NCI-H2196 (cell line): Measurements from ENCODE around the gene PRELID2.
"Not testable (repeated sequence)": the region's sequence is repeated elsewhere in the genome, so short reads cannot be mapped to it uniquely, and the experiment has no call there.

Source experiments
- DNase-seq: peaks from one replicate; lab custom pipeline; 2025; ENCODE audit not compliant: unreplicated experiment; lab: John Stamatoyannopoulos, UW

The PRELID2 gene

DNA sequence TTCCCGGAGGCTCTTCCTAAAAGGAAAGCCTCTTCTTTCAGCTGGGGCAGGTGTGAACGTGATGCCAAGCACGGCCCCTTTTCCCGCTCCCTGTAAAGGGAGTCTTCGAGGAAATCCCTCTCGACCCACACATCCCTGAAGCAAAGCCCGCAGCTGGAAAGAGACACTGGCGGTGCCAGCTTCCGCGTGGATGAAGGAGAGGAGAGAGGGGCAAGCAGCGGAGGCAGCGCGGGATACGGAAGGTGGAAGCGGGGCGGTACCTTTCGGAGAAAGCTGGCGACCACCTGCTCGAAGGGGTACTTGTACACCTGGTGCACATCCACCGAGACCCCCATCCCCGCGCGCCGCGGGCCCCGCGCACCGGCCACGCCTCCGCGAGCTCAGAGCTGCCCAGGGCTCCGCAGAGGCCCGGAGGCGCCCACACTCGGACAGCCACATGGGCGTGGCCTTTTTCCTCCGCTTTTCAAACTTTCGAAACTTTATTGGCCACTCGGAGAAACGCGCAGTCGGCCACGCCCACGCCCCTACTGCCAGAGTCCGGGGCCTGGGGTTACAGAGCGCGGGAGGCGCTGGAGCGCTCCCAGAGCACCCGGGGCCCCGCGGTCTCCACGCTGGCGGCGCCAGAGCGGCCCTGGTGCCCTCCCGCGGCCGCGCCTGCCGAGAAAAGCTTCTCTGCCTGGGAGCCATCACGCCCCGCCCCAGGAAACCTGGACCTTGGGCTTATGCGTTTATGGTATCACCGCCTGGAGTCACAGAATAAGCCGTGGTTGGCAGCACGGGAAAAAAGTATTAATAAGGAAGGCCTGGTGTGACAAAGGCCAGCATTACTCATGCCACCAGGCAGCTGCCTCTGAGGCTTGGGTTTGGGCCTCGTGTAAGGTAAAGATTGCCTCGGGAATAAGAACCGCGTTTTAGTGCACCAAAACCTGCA, at the start of gene PRELID2:
Gene PRELID2, minus strand, starts transcription at position 426 of the 931 bp plus-strand sequence. Its CDS starts 91 bp downstream, at position 335.
- peak; percentile 86 for DNase-seq

DNA sequence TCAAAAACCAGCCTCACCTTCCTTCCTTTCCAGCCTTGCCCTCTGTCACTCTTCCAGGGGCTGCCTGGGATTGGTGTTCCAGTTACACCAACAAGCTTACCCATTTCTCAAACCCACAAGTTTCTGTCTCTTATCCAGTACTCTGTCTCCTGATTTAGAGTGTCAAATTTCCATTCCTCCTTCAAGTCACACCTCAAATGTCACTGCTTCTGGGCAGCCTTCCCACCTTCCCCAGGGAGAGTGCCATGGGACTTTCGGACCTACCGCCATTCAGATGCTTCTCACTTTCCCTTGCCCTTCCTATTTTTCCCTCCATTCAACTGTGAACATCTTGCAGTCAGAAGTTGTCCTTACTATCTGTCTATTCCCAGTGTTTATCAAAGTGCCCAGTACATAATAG, 39.6 kb upstream of the PRELID2 start:
- DNase-seq, result no peak

DNA sequence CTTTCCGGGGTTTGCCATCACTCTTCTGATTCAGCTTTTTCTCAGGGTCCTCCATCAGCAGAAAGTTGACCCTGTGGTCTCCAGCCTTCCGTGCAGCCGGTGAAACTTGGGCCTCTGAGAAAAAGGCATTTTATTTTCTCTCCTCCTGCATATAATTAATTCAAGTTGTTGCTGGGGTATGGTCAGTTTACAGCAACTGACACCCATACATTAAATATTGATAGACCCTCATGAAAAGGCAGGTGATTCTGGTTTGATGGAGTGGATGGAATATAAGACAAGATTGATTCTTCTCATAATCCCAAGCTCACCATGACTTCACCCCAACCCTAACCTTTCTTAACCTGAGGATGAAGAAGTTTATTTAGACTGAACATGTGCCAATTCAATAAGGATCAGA, 37.8 kb upstream of the PRELID2 start, which contains the start of gene GRXCR2:
Gene GRXCR2, minus strand, starts transcription at position 101 of the 400 bp plus-strand sequence. Its CDS starts 46 bp downstream, at position 55.
- DNase-seq, result no peak

DNA sequence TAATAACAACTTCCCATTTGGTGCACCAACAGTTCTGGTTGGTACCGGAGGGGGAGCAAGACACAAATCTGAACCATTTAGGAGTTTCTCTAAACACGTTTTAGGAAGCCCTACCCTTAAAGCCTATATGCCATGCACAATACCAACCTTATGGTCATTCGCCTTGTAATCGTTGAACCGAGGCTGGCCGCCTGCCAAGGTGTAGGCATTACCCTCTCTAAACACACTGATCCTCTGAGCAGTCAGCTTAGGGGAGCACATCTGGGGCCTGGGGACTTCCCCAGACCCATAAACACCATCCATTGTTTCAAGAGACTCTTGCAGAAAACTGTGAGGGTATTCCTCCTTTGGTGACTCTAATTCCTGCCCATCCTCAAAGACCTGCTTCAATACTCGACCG, 37.3 kb upstream of the PRELID2 start:
- no peak for DNase-seq

DNA sequence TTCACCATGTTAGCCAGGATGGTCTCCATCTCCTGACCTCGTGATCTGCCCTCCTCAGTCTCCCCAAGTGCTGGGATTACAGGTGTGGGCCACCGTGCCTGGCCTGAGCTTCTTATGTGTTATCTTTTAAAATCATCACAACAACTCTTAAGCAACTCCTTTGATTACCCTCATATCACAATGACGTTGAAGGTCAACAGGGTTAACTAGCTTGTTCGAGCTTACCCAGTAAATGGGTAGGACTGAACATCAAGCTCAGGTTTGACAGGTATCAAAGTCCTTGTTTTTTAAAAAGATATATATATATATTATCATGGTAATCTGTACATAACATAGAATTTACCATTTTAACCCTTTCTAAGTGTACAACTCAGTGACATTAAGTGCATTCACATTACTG, 34.6 kb upstream of the PRELID2 start:
- DNase-seq, result no peak

DNA sequence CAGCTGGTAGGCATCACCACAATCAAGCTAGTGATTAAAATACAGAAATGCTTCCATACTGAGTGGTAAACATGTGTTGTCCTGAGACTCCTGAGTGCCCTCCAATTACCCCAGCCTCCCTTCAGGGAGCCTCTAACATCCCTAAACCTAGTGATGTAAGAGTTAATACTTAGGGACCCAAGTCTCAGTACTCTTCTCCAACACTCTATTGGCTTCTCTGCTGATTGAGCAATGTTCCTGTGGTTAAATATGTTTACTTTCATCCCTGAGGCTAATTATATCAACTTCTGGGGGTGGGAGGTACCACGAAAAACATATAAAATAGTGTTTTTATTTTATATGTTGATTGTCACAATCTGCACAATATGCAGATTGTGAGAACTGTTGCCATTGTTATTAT, 32.7 kb upstream of the PRELID2 start:
- DNase-seq, result no peak

DNA sequence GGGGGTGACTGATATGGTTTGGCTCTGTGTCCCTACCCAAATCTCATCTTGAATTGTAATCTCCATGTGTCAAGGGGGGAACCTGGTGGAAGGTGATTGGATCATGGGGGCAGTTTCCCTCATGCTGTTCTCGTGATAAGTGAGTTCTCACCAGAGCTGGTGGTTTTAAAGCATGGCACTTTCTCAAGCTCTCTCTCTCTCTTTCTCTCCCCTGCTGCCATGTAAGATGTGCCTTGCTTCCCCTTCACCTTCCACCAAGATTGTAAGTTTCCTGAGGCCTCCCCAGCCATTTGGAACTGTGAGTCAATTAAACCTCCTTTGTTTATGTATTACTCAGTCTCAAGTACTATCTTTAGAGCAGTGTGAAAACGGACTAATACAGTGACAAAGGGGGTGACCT, 29.3 kb upstream of the PRELID2 start:
- DNase-seq, result not testable (repeated sequence)

DNA sequence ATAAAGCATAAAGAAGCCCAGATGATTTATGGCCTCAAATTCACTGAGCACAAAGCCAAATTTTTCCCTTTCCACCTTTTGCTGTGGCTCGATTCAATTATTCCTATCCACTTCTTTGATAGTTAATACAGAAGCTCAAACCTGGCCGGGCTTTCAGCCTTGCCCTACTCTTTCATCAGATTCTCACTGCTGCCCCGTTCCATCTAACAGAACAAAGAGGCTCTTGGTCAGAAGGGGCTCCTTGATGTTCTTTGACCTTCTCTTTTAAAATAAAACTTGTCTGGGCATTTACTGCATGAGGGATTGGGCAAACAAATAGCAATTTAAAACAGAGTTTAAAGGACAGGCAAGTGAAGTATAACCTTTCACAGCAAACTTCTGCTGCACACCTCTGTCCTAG, 27.9 kb upstream of the PRELID2 start:
- DNase-seq, result no peak

DNA sequence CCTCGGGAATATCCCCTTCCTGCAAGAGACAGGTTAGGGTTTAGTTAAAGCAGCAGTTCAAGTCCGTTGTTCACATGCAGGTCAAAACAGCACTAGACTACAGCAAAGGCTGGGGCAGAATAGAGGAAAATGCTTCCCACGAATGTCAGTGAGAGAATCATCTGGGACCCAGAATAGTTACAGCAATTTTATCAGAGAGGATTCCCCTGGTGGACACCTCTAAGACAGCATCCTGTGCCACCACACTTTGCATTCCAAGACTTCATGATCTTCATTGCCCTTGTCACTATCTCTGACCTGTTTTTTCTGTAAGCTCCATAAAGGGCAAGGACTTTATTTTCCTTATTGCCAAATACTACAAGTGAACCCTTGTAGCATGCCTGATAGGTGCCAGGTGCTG, 24.8 kb upstream of the PRELID2 start:
- no peak for DNase-seq

DNA sequence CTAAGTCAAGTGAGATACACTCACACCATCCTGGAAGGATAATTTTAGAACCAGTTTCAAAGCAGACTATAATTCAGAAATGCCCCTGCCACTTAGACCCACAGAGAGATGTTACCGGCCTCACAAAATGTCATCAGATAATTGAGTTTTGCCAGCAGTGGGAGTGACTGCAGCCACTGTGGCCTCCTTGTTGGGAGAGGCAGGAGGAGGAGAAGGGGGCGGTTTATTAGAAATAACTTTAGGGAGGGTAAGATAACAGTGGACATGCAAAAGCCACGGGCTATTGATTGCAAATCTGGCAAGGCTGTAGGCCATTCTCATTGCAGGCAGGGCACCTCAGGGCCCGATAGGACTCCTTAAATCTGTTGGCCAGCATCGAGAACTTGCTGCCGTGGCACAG, 24.3 kb upstream of the PRELID2 start:
- DNase-seq, result no peak

DNA sequence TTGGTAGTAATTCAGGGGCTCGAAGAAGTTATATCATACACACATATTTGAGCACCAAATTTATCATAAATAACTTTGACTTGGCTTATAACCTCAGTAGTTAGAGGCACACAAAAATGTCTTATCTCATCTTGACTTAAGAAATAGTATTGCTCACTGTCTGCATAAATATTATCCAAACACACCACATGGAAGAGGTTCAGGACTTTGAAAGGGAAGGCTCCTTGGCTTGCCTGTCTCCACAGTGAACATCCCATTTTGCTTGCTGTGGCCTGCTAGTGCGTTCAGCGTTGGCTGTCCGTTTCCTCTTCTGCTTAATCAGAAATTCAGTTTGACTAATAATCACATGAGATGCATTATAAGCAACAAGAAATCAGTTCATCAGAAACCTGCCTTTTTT, 23.8 kb upstream of the PRELID2 start:
- DNase-seq, result no peak

DNA sequence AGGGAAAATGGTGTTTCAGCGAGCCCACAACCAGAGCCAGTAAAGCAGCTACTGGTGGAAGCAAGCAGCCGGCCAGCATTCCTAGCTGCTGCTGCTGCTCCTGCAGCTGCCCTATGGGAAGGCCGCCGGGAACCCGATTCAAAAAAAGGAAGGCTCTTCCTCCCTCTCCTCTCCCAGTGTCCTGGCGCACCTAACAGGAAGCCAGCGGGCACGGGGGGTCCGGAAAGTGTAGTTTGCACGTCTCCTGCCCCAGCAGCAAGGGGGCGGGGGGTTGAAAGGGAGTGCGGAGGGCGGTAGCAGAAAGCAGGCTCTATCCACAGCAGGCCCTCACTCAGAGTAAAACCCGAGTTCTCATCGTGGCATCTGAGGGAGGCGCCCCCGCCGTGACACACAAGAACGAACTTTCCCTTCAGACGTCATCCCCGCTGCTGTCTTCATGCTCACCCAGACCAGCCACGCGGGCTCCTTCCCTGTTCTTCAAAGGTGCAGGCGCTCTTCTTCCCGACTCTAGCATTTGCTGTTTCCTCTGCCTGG, 21.2 kb upstream of the PRELID2 start:
- no peak for DNase-seq

DNA sequence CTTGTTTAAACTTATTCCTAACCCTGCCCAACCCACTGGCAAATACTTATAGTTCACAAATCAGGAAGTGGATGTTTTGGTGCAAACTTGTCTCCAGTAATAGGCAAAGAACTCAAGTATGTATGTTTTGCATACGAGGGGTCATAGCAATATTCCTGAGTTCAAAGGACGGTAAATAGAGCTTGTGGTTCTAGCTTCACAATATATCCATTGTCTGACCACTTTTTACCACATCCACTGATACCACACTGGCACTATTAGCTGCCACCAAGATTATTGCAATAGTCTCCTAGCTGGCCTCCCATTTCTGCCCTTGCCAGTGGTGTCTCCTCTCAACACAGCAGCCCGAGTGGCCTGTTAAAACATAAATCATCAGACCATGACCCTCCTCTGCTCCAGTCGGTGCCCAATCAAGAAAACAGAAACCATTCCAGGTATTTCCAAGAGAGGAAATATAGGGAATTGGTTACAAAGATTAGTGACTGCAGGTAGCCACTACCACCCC, 20.7 kb upstream of the PRELID2 start:
- DNase-seq, result no peak

DNA sequence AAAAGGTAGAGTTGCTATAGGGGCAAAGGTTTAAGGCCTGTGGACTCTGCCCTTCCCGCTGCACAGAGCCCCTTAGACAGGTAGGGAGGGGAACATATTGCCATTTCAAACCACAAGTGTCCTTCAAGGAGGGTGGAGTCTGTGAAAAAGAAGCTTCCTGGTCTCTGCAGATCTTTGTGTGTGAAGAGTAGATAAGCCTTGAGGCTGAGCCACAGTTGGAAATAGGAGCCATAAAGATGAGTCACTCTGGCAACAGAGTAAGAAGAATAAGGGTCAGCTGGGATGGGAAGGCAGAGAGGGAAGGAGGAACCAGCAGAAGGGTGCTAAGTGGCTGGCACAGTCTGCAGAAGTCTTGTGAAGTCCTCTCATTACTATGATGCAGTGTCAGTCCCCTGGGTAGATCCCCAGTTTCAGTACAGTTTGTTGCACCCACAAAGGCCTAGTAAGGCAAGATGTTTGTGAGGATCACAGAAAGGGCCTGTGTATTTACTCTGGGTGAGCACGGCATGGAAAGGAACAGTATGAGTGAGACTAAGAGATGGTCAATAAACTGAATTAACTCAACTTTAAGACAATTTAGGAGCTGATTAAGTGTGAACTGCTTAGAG, 19.6 kb upstream of the PRELID2 start:
- DNase-seq, result peak; percentile 40

DNA sequence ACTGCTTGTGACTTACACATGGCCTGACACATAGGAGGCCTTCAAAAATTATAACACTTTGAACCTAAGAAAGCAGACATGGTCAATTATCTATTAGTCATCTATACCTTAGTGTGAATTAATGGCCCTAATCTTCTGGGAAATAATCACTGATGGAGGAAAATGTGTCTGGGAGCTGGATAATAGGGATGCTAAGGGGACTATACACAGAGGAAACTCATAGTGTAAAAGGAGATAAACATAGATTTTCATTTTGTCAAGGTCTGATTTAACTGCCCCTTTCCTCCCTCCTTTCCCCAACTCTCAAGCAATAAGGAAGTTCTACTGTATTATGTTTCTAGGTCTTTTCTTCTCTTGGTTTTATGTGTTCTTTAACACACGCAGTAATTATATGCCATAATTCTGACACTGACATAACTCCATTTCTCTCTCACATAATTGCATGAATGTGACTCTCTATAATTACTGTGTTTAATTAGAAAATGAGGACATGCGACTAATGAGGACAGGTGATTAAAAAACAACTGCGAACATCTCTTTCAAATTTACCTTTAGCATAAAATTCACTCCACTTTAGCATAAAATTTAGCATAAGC, 18.7 kb upstream of the PRELID2 start:
- no peak for DNase-seq

DNA sequence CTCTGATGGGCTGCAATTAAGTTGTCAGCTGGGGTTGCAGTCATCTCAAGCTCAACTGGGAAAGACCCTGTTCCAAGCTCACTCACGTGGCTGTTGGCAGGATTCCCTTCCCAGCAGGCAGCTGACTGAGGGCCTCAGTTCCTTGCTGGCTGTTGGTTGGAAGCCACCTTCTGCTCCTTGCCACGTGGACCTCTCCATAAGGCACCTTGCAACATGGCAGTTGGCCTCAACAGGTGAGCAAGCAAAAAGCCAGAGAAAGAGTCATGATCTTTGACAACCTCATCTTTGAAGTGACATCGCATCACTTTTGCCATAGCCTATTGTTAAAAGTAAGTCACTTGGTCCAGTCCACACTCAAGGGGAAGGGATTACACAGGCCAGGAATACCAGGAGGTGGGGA, 17.8 kb upstream of the PRELID2 start:
- no peak for DNase-seq

DNA sequence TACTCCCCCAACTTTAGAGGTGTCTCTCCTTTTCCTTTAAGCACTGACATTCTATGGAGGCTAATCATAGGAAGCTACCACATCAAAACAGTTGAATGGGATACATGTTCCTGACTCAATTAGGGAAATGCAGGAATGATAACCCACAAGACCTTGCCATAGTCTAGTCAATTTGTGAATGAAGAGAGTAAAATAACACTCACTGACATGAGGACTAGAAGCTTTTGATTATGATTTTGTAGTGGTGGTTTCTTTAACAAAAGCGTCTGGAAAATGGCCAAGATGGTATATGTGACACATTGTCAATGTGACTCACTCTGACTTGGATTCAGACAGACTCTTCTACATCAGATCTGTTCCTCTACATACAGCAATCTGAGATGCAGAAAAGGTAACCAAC, 13.7 kb upstream of the PRELID2 start:
- no peak for DNase-seq

DNA sequence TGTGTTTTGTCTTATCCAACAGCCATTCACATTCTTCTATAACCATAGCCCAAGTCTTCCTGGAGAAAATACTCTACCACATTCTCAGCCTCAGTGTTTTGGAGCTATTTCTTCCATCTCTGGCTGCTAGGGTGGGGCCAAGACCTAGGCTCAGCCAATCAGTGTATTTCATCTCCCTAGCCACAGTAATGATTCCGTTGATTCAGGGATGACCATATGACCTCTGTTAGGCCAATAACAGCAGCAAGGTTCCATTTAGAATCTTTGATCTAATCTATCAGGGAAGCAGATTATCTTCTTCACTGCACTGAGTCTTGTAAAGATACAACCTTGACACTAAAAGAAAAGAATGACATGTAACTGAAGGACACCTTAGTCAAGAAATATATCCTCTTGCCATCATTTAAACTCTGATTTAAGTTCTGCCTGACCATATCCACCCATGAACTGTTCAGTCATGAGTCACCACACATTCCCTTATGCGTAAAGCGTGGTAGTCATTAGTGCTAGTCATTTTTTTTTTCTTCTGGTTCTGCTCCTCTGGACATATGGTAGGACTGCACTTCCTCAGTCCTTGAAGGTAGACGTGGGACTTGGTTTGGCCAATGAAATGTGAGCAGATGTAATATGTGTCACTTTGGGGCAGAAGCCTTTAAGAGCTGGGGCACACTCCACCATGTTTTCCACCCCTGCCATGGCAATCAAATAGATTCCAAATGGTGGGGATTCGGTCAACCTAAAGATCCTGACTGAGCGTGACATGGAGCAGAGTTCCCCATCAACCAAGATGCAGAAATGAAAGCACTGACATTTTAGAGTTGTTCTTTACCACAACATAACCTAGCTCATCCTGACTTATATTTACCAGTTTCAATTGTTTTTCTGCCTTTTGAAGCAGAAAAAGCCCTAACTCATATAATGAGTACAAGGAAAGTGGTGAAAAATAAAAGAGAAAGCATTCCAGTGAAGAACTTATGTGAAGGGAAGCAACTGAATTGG, 12.7 kb upstream of the PRELID2 start:
- no peak for DNase-seq

DNA sequence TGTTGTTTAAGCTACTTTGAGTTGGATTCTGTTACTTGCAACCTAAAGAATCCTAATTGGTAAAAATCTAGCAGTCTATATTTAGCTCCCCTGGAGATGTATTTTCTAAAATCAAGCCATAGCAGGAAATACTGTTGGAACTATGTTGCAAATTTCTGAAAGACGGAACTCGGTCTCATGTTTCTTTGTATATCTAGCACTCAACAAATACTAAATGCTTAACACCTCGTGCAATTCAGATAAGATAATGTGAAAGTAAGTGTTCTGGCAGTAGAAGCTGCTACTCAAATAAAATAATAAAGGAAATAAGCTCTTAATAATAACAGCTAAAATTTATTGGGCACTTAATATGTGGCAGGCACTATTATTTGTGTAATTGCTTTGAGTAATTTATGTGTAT, 10.9 kb upstream of the PRELID2 start:
- no peak for DNase-seq

DNA sequence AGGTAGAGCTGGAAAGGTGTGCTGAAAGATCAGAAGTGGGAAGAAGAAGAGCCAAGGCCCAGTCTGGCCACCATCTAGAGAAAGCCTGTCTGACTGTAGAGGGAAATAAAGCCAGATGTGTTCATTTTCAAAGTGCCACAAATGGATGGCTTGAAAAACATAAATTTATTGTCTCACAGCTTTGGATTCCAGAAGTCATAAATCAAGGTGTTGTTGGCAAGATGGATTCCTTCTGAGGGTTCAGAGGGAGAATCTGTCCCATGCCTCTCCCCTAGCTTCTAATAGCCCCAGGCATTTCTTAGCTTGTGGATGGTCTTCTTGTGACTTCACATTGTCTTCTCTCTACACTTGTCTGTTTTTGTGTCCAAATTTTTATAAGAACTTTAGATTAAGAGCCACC, 6.2 kb upstream of the PRELID2 start:
- no peak for DNase-seq
